Measurements from ENCODE around the gene TPSD1. TPM values are rescaled to one million over a fixed set of nuclear protein-coding genes. Genes with fewer than 3 reads are reported as not detected.

Gene TPSD1
- total and polyA plus RNA-seq, 10 of the 15 experiments (the other 5 are each of a cell fraction or from before 2014, with no cell fraction given), result not detected

- Histone ChIP-seq H3K27ac (ENCODE audit: control insufficient read depth, insufficient read depth) (no peak overlapping the region), H3K4me1 (ENCODE audit: control insufficient read depth, insufficient read depth, low read length) (no peaks in the 10 kb centered on the region), H3K4me2 (ENCODE audit: control insufficient read depth, insufficient read depth) (no peak overlapping the region), H3K9me3 (replicated peaks; ENCODE audit: control insufficient read depth, insufficient read depth, low read length) (no peaks in the 10 kb centered on the region), H4K20me1 (ENCODE audit: control insufficient read depth, insufficient read depth) (no peaks in the 10 kb centered on the region), H3K9ac (ENCODE audit: control insufficient read depth, insufficient read depth, low read length) (no peak overlapping the region), H3K4me3 (no peak overlapping the region), H2AFZ (ENCODE audit: control insufficient read depth, low read depth, low read length) (no peak overlapping the region), H3K36me3 (ENCODE audit: control insufficient read depth in 2 of 2, insufficient read depth in 2 of 2, low read length in 1 of 2) (no peaks in the 10 kb centered on the region), H3K27me3 (replicated peaks in 1 of 2; ENCODE audit: control insufficient read depth in 2 of 2, insufficient read depth in 2 of 2, low read length in 1 of 2) (no peaks in the 10 kb centered on the region; a peak in 1 of 4 replicates), H3K79me2 (ENCODE audit: control insufficient read depth, insufficient read depth, low read length) (no peaks in the 10 kb centered on the region)
- no TSS peak for BruUV-seq (replicated peaks)
- ChIA-PET SMC1A (ENCODE audit: uncharacterized antibody, unreplicated experiment) (no interaction called here), RAD21 (ENCODE audit: unreplicated experiment) (no interaction called here), POLR2A (no interaction called here), CTCF (no interaction called here)
- intact Hi-C loops (cut with micrococcal nuclease; ENCODE audit: unreplicated experiment), result no loop called here
- in situ Hi-C loops (cut with MboI), result no loop called here
- 37% methylated on average over 22 of the region's 22 CpGs for WGBS (ENCODE audit: insufficient coverage, insufficient replicate concordance, low lambda C conversion rate, missing lambda C conversion rate)
- DNase-seq (ENCODE audit: low read depth, low spot score) (no peak), FAIRE-seq (no peak), ATAC-seq (no peak)
- TF ChIP-seq JUNB (IDR thresholded peaks at IDR 0.05), result no peak
- TF ChIP-seq EED (IDR thresholded peaks at IDR 0.05; ENCODE audit: low read depth), result no peak
- no peak for TF ChIP-seq USF2 (IDR thresholded peaks at IDR 0.05; ENCODE audit: borderline replicate concordance, low read depth, low read length)
- no peak for TF ChIP-seq SUZ12 (IDR thresholded peaks at IDR 0.05; ENCODE audit: unreplicated experiment)
- no peak for TF ChIP-seq RELB (IDR thresholded peaks at IDR 0.05; ENCODE audit: low read depth)
- TF ChIP-seq REST (IDR thresholded peaks at IDR 0.05; ENCODE audit: low read depth, low read length), result no peak
- TF ChIP-seq MXI1 (IDR thresholded peaks at IDR 0.05; ENCODE audit: low read depth, low read length), result no peak
- TF ChIP-seq MEF2B (IDR thresholded peaks at IDR 0.05; ENCODE audit: partially characterized antibody, poor library complexity, severe bottlenecking), result no peak
- TF ChIP-seq RAD21 (IDR thresholded peaks at IDR 0.05; ENCODE audit: insufficient read depth, low read depth, low read length), result no peak
- TF ChIP-seq IRF4 (IDR thresholded peaks at IDR 0.05; ENCODE audit: low read depth, low read length), result no peak
- TF ChIP-seq ESRRA (IDR thresholded peaks at IDR 0.05; ENCODE audit: low read length), result no peak
- no peak for TF ChIP-seq RUNX3 (IDR thresholded peaks at IDR 0.05; ENCODE audit: low read length)
- no peak for TF ChIP-seq ZNF592 (IDR thresholded peaks at IDR 0.05)
These were observed 1.0 kb downstream of the TPSD1 start for GRCh38 chr16:1256874-1257322.
